ENCODE data around the gene VAV1. TPM values are rescaled to one million over a fixed set of nuclear protein-coding genes. Genes with fewer than 3 reads are reported as not detected.
"Not testable (repeated sequence)": the region's sequence is repeated elsewhere in the genome, so short reads cannot be mapped to it uniquely, and the experiment has no call there.

Gene VAV1
- total RNA-seq, 1 experiment from 2014 or later: not detected

DNA sequence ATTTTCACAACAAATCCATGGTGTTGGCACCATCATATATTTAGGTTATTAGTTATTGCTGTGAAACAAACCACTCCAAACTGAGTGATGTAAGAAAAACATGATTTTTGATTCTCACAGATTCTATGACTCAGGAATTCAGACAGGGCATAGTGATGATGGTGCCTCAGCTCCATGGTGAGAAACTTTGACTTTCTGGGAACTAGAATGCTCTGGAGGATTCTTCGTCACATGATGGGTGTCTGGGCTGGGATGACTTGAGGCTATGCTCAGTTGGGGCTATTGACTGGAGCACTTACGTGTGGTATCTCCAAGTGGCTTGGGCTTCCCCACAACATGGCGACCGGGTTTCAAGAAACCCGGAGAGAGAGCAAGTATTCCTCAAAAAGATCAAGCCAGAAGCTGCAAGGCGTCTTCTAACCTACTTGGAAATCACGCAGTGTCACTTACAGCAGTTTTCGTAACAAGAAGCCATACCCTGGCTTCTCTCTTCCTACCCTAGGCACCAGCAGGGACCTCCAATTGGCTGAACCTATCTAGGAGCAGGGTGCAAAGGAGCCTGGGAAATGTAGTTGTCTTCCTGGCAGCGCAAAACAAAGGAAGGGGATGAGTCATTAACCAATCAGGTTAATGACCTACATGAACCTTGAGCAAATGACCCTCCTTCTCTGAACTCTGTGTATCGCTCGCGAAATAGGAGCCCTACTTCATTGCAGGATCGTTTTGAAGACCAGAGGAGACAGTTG is 22.4 kb downstream of the VAV1 start:
- Histone ChIP-seq H3K27me3 (replicated peaks) (no peaks in the 10 kb centered on the region), H3K9me3 (replicated peaks) (0 out of 2 replicates have a peak, but pooled peaks cover 2% of the 10 kb centered on the region), H3K36me3 (no peaks in the 10 kb centered on the region), H3K4me1 (replicated peaks) (no peaks in the 10 kb centered on the region), H3K4me3 (no peak overlapping the region), H3K27ac (no peak overlapping the region)
- no peak for DNase-seq (ENCODE audit: low read depth in 1 of 2, low spot score in 2 of 2)

DNA sequence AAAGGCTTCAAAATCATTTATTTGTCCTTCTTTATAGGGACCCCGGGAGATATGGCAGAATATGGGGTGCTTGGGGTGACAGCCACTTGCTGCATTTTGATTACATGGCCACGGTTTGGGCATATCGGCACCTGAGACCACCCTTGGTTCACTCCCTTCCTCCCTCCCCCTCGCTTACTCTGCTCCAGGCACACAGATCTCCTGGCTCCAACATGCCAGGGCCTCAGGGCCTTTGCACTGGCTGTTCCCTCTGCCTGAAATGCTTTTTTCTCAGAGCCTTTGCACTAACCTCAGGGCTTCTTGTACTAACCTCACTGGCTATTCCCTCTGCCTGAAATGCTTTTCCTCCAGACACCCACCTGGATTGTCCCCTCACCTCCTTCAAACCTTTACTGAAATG is 23.8 kb downstream of the VAV1 start:
- Histone ChIP-seq H3K4me1 (replicated peaks) (peaks cover 3% of the 10 kb centered on the region; the same call in 1 of the 2 replicates), H3K27ac (no peak overlapping the region), H3K4me3 (no peak overlapping the region), H3K27me3 (replicated peaks) (no peaks in the 10 kb centered on the region), H3K36me3 (no peaks in the 10 kb centered on the region), H3K9me3 (replicated peaks) (peaks cover 2% of the 10 kb centered on the region; the same call in 1 of the 2 replicates)
- DNase-seq (ENCODE audit: low read depth in 1 of 2, low spot score in 2 of 2): no peak

DNA sequence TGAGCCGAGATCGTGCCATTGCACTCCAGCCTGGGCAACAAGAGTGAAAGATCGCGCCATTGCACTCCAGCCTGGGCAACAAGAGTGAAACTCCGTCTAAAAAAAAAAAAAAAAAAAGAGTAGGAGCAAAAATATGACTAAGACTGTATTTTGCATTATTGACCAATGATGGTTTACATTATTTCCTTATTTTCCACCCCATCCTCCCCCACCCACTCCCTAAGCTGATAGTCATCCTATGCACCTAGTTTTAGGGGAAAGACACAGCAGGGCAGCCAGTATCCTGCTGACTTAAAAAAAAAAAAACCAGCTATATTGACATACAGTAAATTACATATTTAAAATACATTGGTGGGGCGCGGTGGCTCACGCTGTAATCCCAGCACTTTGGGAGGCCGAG is 25.1 kb downstream of the VAV1 start:
- no peaks in the 10 kb centered on the region; the same call in 1 of the 2 replicates for H3K27me3 ChIP-seq (replicated peaks)
- no peak for DNase-seq (ENCODE audit: low read depth in 1 of 2, low spot score in 2 of 2)

DNA sequence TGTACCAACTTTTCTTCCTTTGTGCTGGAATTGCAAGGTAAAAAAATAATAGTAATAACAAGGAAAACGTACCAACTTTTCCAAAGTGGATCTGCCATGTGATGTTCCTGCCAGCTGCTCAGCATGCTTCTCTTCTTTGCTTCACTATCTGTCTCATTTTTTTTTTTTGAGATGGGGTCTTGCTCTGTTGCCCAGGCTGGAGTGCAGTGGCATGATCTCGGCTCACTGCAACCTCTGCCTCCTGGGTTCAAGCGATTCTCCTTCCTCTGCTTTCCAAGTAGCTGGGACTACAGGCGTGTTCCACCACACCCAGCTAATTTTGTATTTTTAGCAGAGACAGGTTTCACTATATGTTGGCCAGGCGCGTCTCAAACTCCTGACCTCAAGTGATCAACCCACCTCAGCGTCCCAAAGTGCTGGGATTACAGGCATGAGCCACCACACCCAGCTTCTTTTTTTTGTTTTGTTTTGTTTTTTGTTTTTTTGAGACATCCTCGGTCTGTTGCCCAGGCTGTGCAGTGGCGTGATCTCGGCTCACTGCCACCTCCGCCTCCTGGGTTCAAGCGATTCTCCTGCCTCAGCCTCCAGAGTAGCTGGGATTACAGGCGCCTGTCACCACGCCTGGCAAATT is 27.8 kb downstream of the VAV1 start:
- H3K9me3 ChIP-seq (replicated peaks); H3K27me3 ChIP-seq (replicated peaks); H3K36me3 ChIP-seq; H3K4me1 ChIP-seq (replicated peaks); DNase-seq (ENCODE audit: low read depth in 1 of 2, low spot score in 2 of 2); H3K4me3 ChIP-seq; H3K27ac ChIP-seq: not testable (repeated sequence)

More for the DNA sequence above, 25.1 kb downstream of the VAV1 start:
- H3K27ac ChIP-seq: no peak overlapping the region
- H3K4me1 ChIP-seq (replicated peaks): peaks cover 8% of the 10 kb centered on the region; the same call in 1 of the 2 replicates
- H3K4me3 ChIP-seq: no peak overlapping the region
- peaks cover 2% of the 10 kb centered on the region; the same call in 1 of the 2 replicates for H3K9me3 ChIP-seq (replicated peaks)
- no peaks in the 10 kb centered on the region for H3K36me3 ChIP-seq

DNA sequence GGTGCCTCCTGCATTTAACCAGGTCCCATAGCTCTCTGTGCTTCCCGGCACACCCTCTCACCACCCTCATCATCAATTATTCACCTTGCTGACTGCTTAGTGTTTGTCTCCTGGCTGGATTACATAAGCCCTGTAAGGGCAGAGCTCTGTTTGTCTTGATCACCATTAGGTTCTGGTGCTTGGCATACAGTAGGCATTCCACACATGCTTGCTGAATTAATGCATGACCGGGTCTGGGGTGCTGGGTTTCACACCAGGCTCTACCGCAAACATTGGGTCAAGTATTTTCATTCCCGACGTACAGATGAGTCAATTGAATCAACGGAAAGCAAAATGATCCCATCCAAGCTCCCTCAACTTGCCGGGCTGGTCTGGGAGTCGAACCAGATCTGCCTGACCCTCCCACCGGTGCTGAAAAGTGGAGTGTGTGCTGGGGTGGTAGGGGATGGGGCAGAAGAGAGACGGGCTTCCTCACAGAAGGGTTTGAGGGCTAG is 28.5 kb downstream of the VAV1 start:
- no peaks in the 10 kb centered on the region; the same call in 1 of the 2 replicates for H3K9me3 ChIP-seq (replicated peaks)
- peaks cover 8% of the 10 kb centered on the region; the same call in 1 of the 2 replicates for H3K4me1 ChIP-seq (replicated peaks)
- H3K27ac ChIP-seq: no peak overlapping the region
- H3K36me3 ChIP-seq: no peaks in the 10 kb centered on the region
- no peak overlapping the region for H3K4me3 ChIP-seq
- H3K27me3 ChIP-seq (replicated peaks): no peaks in the 10 kb centered on the region; the same call in 1 of the 2 replicates
- DNase-seq (ENCODE audit: low read depth in 1 of 2, low spot score in 2 of 2): no peak

DNA sequence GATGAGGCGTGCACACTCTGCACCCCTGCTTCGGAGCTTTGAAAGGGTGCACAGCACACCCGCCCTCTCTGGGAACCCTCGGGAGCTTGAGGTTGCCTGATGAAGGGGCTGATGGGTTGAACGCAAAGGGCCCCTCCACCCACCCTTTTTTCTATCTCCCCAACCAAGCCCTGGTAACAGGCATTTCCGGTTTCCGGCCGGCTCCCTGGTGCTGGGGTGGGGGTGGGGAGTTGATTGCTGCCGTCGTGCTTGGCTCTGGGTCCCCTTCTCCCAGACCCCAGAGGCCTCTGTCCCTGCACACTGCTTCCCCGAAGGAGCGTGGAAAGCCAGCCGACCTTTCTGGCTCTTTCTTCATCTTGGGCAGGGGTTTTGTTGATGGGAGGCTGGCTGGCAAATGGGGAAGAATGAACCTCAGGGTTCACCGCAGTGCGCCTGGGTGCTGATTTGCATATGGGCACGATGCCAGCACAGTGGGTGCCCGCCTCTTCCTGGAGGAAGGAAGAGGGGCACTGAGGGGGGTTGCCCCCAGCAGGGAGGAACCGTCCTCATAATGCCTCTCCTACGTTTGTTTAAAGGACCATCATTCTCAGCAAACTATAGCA is 29.1 kb downstream of the VAV1 start:
- Histone ChIP-seq H3K4me3 (no peak overlapping the region), H3K27me3 (replicated peaks) (no peaks in the 10 kb centered on the region; the same call in 1 of the 2 replicates), H3K27ac (no peak overlapping the region), H3K36me3 (no peaks in the 10 kb centered on the region), H3K9me3 (replicated peaks) (no peaks in the 10 kb centered on the region; the same call in 1 of the 2 replicates), H3K4me1 (replicated peaks) (peaks cover 8% of the 10 kb centered on the region; the same call in 1 of the 2 replicates)
- no peak for DNase-seq (ENCODE audit: low read depth in 1 of 2, low spot score in 2 of 2)

DNA sequence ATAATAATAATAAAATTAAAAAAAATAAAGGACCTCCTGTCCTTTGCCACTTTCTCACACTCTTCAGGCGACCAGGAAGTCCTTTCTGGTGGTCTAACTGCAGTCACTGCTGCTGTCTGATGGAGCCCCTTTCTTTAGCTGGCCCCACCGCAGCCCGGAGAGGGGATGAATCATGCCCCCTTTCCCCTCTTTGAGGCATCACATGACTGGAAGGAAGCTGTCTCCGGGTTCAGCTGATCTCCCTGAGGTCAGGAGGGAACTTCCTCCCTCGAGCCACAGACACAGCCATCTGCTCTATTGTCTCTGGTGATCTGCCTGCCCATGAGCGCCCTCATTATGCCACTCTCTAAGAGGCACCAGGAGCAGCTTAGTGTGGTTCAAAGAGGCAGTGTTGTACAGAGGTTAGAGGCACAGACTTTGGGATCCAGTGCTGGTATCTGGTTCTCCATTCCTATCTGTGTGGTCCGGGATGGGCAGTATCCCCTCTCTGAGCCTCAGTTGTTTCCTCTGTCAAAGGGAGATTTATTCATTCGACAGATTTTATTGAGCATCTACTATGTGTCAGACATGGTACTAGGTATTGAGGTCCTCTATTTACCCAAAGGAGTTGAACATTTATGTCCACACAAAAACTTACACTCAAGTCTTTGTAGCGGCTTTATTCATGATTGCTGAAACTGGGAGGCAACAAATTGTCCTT is 30.0 kb downstream of the VAV1 start:
- Histone ChIP-seq H3K4me1 (replicated peaks) (peaks cover 8% of the 10 kb centered on the region; the same call in 1 of the 2 replicates), H3K36me3 (no peaks in the 10 kb centered on the region), H3K4me3 (no peak overlapping the region), H3K27ac (no peak overlapping the region), H3K9me3 (replicated peaks) (no peaks in the 10 kb centered on the region; the same call in 1 of the 2 replicates), H3K27me3 (replicated peaks) (no peaks in the 10 kb centered on the region; the same call in 1 of the 2 replicates)
- no peak for DNase-seq (ENCODE audit: low read depth in 1 of 2, low spot score in 2 of 2)

DNA sequence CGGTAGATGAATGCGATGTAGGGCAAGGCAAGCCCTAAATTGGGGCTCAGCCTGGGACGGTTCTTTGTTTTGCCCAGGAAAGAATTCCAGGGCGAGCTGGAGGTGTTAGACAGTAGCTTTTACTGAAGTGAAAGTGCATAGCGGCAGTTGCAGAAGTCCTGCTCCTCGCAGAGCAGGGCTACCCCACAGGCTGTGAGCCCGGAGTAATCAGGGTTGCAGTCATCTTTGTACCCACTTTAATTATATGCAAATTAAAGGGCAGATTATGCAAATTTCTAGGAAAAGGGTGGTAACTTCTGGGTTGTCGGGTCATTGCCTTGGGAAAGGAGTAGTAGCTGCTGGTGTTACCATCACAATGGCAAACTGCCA is 30.5 kb downstream of the VAV1 start:
- no peak overlapping the region for H3K27ac ChIP-seq
- H3K4me3 ChIP-seq: no peak overlapping the region
- no peaks in the 10 kb centered on the region; the same call in 1 of the 2 replicates for H3K27me3 ChIP-seq (replicated peaks)
- no peaks in the 10 kb centered on the region for H3K36me3 ChIP-seq
- H3K9me3 ChIP-seq (replicated peaks): no peaks in the 10 kb centered on the region; the same call in 1 of the 2 replicates
- no peak for DNase-seq (ENCODE audit: low read depth in 1 of 2, low spot score in 2 of 2)
- H3K4me1 ChIP-seq (replicated peaks): peaks cover 8% of the 10 kb centered on the region; the same call in 1 of the 2 replicates

DNA sequence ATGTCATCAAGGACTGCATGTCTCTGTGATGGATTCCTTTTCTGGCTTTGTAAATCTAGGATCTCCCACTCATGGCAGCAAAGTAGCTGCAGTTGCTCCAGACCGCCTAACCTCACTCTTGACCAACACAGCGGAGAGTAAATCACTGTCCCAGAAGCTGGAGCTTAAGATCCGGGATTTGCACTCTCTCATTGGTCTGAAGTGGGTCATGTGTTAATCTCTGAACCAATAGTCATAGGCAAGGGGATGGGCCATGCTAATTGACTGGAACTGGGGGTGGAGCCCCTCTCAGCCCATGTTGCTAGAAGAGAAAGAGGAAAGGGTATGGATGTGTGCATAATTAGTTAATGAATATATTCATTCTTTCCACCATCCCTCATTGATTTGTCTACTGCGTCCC is 34.0 kb downstream of the VAV1 start:
- Histone ChIP-seq H3K4me1 (replicated peaks) (peaks cover 3% of the 10 kb centered on the region; the same call in 1 of the 2 replicates), H3K9me3 (replicated peaks) (no peaks in the 10 kb centered on the region), H3K4me3 (no peak overlapping the region), H3K27ac (no peak overlapping the region), H3K27me3 (replicated peaks) (no peaks in the 10 kb centered on the region; the same call in 1 of the 2 replicates), H3K36me3 (no peaks in the 10 kb centered on the region)
- no peak for DNase-seq (ENCODE audit: low read depth in 1 of 2, low spot score in 2 of 2)

DNA sequence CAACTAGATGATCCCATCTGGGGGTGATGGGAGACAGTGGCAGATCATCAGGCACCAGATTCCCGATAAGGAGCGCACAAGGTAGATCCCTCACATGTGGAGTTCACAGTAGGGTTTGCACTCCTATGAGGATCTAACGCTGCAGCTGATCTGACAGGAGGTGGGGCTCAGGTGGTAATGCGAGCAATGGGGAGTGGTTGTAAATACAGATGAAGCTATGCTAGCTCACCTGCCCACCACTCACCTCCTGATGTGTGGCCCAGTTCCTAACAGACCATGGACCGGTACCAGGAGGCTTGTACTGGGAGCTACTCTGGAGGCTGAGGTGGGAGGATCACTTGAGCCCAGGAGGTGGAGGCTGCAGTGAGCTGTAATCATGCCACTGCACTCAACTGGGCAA is 34.8 kb downstream of the VAV1 start:
- Histone ChIP-seq H3K4me3 (no peak overlapping the region), H3K36me3 (no peaks in the 10 kb centered on the region), H3K4me1 (replicated peaks) (no peaks in the 10 kb centered on the region), H3K27ac (no peak overlapping the region), H3K9me3 (replicated peaks) (no peaks in the 10 kb centered on the region), H3K27me3 (replicated peaks) (no peaks in the 10 kb centered on the region; the same call in 1 of the 2 replicates)
- DNase-seq (ENCODE audit: low read depth in 1 of 2, low spot score in 2 of 2): no peak

DNA sequence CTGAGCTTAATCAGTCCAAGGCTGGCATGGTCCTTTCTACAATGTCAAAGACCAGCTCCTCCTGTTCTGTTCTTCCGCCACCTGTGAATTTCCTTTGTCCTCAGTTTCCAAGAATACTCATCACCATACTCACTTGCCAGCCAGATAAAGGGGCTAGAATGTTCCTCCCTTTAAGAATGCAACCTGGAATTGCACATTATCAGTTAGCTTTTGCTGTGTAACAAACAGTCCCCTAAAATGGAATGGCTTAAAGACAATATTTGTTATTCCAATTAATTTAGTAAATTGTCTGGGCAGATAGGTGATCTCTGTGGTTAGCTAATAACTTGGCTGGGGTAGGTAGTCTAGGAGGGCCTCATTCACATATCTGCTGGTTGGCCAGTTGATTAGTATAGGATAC is 36.0 kb downstream of the VAV1 start:
- no peak overlapping the region for H3K4me3 ChIP-seq
- no peaks in the 10 kb centered on the region for H3K9me3 ChIP-seq (replicated peaks)
- no peaks in the 10 kb centered on the region for H3K36me3 ChIP-seq
- DNase-seq (ENCODE audit: low read depth in 1 of 2, low spot score in 2 of 2): no peak
- no peak overlapping the region for H3K27ac ChIP-seq
- no peaks in the 10 kb centered on the region for H3K4me1 ChIP-seq (replicated peaks)
- no peaks in the 10 kb centered on the region for H3K27me3 ChIP-seq (replicated peaks)

DNA sequence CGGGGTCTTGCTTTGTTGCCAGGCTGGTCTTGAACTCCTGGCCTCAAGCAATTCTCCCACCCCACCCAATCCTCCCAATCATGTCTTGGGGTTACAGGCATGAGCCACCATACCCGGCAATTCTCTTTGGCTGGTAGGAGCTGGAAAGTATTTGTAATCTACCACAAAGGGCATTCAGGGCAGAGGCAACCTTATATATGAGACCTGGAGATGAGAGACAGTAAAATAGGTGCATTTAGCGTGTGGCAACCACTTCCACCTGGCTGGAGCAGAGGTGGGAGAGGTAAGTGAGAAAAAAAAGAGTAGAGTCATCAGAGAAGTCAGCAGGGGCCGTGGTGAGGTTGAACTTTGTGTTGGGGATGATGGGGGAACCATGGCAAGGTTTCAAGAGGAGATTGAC is 36.8 kb downstream of the VAV1 start:
- no peak overlapping the region for H3K27ac ChIP-seq
- no peaks in the 10 kb centered on the region for H3K9me3 ChIP-seq (replicated peaks)
- H3K4me1 ChIP-seq (replicated peaks): no peaks in the 10 kb centered on the region

DNA sequence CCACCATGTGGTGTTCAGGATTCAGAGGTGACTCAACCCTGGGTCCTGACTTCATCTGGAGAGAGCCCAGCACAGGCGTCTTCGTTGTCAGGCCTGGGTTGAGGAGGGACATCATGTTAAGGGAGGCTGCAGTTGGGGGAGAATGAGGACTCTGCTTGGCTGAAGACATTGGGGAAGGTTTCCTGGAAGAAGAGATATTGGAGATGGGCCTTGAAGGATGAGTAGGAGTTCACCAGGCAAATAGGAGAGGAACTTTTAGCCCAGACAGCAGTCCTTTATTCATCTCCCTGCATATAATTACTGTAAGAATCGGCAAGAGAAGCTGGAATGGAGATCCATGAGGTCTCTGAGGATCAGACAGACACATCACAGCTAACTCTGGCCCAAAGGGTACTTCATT is 38.9 kb downstream of the VAV1 start:
- no peaks in the 10 kb centered on the region for H3K36me3 ChIP-seq
- DNase-seq (ENCODE audit: low read depth in 1 of 2, low spot score in 2 of 2): no peak
- H3K9me3 ChIP-seq (replicated peaks): no peaks in the 10 kb centered on the region; the same call in 1 of the 2 replicates
- no peak overlapping the region for H3K27ac ChIP-seq
- no peak overlapping the region for H3K4me3 ChIP-seq
- no peaks in the 10 kb centered on the region for H3K27me3 ChIP-seq (replicated peaks)
- no peaks in the 10 kb centered on the region for H3K4me1 ChIP-seq (replicated peaks)

More for the DNA sequence above, 36.8 kb downstream of the VAV1 start:
- DNase-seq (ENCODE audit: low read depth in 1 of 2, low spot score in 2 of 2): no peak
- H3K4me3 ChIP-seq: no peak overlapping the region
- no peaks in the 10 kb centered on the region for H3K36me3 ChIP-seq
- no peaks in the 10 kb centered on the region for H3K27me3 ChIP-seq (replicated peaks)
